Keratinocyte (primary cell): ENCODE results near the gene SVOPL. TPM values are rescaled to one million over a fixed set of nuclear protein-coding genes. Genes with fewer than 3 reads are reported as not detected.

Experiments used
- DNase-seq: peaks from one replicate; pipeline ENCODE4 v3.0.0-alpha.2; 2011; ENCODE audit warnings: low read depth, missing footprints, low spot score
- FAIRE-seq: peaks from 2 replicates; lab custom pipeline; 2011; peaks lifted over from hg19 to GRCh38; lab: Jason Lieb, UNC
- H2AFZ ChIP-seq: 2 replicates; pipeline ENCODE4 v1.6.0; 2012; ENCODE audit warnings: low read length, control low read depth, inconsistent platforms; ENCODE audit not compliant: control insufficient read depth
- H3K27ac ChIP-seq: 2 replicates; pipeline ENCODE4 v1.5.1; 2011; ENCODE audit warnings: low read length; ENCODE audit not compliant: control insufficient read depth, insufficient read depth
- H3K27me3 ChIP-seq: 3 replicates; pipeline ENCODE4 v1.6.0; 2011; ENCODE audit warnings: low read length; ENCODE audit not compliant: control insufficient read depth, insufficient read depth; ENCODE audit errors: extremely low read depth
- H3K36me3 ChIP-seq, 2 experiments: 2 replicates in 1 of 2; 3 replicates in 1 of 2; pipeline ENCODE4 v1.5.1; 2011; ENCODE audit warnings: low read length in 2 of 2, mild to moderate bottlenecking in 1 of 2; ENCODE audit not compliant: control insufficient read depth in 2 of 2, insufficient read depth in 2 of 2; ENCODE audit errors: extremely low read depth in 1 of 2
- H3K4me1 ChIP-seq: 3 replicates; pipeline ENCODE4 v1.5.1; 2011; ENCODE audit warnings: low read length; ENCODE audit not compliant: control insufficient read depth, insufficient read depth; ENCODE audit errors: extremely low read depth
- H3K4me2 ChIP-seq: 3 replicates; pipeline ENCODE4 v1.6.0; 2011; ENCODE audit warnings: low read depth, low read length; ENCODE audit not compliant: control insufficient read depth, insufficient read depth; ENCODE audit errors: extremely low read depth
- H3K4me3 ChIP-seq, 3 experiments: fragments of 200-600 bp in 1 of 3; sonication (generic) in 1 of 3; 2 replicates in 2 of 3; 3 replicates in 1 of 3; pipeline ENCODE4 v1.5.1; 2011 to 2016; ENCODE audit warnings: low read length in 3 of 3, mild to moderate bottlenecking in 3 of 3, control low read depth in 2 of 3, inconsistent platforms in 1 of 3, low read depth in 1 of 3, mixed read lengths in 1 of 3, mixed run types in 1 of 3, moderate library complexity in 1 of 3; ENCODE audit not compliant: control insufficient read depth in 2 of 3, insufficient read depth in 2 of 3; ENCODE audit errors: extremely low read depth in 1 of 3
- H3K79me2 ChIP-seq: 2 replicates; pipeline ENCODE4 v1.6.0; 2012; ENCODE audit warnings: low read length; ENCODE audit not compliant: control insufficient read depth, insufficient read depth
- H3K9ac ChIP-seq: 3 replicates; pipeline ENCODE4 v1.6.0; 2011; ENCODE audit warnings: low read length; ENCODE audit not compliant: control insufficient read depth, insufficient read depth; ENCODE audit errors: extremely low read depth
- H3K9me1 ChIP-seq: 3 replicates; pipeline ENCODE4 v1.6.0; 2011; ENCODE audit warnings: low read length; ENCODE audit not compliant: control insufficient read depth, insufficient read depth; ENCODE audit errors: extremely low read depth
- H3K9me3 ChIP-seq: 2 replicates; pipeline ENCODE4 v1.5.1; 2012; ENCODE audit warnings: low read depth, low read length; ENCODE audit not compliant: control insufficient read depth
- H4K20me1 ChIP-seq: 3 replicates; pipeline ENCODE4 v1.6.0; 2011; ENCODE audit warnings: low read length; ENCODE audit not compliant: control insufficient read depth, insufficient read depth; ENCODE audit errors: extremely low read depth
- EZH2 ChIP-seq: IDR thresholded peaks from one replicate; pipeline ENCODE4 v1.6.1; 2012; ENCODE audit warnings: inconsistent platforms, mild to moderate bottlenecking, low read length, moderate library complexity
- dilution Hi-C: fragments of 300-500 bp; cut with MboI; formaldehyde crosslinking; loops from one replicate; pipeline ENCODE4 v1.7.0; 2020; ENCODE audit warnings: low sequenced_read_pairs; ENCODE audit not compliant: extremely low pct_ligation_motif_present
- polyA plus RNA-seq, 5 experiments: library from polyadenylated mRNA; depleted of rRNA in 3 of 5; stranded (reverse) in 3 of 5; stranded (forward) in 1 of 5; unstranded in 1 of 5; fragments of >200 nt; gene quantifications; 1 replicate in 1 of 5; 2 replicates in 3 of 5; 3 replicates in 1 of 5; pipeline versions ENCODE4 v1.2.1 to v1.2.3, GENCODE V29; 2011 to 2012; ENCODE audit warnings: missing spikeins in 2 of 5, low read depth in 1 of 5, low replicate concordance in 1 of 5
- TF ChIP-seq, protein P1 (sequence below), 3 experiments: IDR thresholded peaks in 1 of 3; conservative IDR thresholded peaks in 1 of 3; optimal IDR thresholded peaks in 1 of 3; 2 replicates in 2 of 3; 3 replicates in 1 of 3; pipeline versions ENCODE3 to v1.5.1; 2011; ENCODE audit warnings: low read length in 3 of 3, mild to moderate bottlenecking in 3 of 3, moderate library complexity in 2 of 3, control low read depth in 1 of 3, inconsistent platforms in 1 of 3; ENCODE audit not compliant: insufficient read depth in 2 of 3; ENCODE audit errors: extremely low read depth in 1 of 3

The SVOPL gene
- polyA plus RNA-seq, 1 donor (not counting 4 experiments of a cell fraction or from before 2014, with no cell fraction given), result not detected

DNA sequence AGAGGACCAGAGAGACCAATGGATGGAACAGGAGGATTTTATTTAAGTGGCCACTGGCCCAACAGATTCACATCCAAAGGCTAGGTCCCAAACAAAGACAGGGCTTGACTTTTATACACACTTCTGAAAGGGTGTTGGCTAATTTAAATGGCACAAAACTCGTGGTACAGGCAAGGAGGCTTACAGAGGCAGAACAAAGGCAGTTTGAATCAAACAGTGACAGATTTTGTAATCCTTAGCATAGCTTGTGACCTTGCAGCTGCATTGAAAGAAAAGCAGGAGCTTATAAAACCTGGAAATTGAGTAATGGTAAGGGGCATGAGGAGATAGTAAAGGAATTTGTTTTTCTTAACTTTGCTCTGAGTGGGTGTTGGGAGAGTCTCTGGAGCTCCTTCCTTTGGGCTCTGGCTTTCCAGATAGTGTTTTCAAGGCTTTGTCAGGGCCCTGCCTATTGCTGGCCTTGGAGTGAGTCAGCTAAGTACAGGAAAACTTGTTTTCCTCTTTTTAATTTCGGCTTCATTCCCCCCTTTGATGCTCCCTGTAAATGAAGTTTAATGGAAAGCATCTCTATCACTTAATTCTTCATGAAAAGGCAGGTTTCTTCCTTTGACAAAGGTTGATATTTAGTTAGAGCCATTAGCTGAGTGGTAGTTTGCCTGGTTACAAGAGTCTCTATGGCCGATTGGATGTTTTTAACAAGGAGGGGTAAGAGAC, 144.2 kb downstream of the SVOPL start:
- Histone ChIP-seq H3K4me1 (no peaks in the 10 kb centered on the region), H3K79me2 (no peaks in the 10 kb centered on the region), H3K9me3 (peaks cover 5% of the 10 kb centered on the region), H3K27me3 (no peaks in the 10 kb centered on the region), H4K20me1 (no peaks in the 10 kb centered on the region), H3K27ac (no peak overlapping the region), H3K4me3 (no peak overlapping the region), H2AFZ (no peak overlapping the region), H3K4me2 (no peak overlapping the region), H3K9ac (no peak overlapping the region), H3K36me3 (peaks cover 8 to 9% of the 10 kb centered on the region in 2 experiments), H3K9me1 (no peaks in the 10 kb centered on the region)
- FAIRE-seq (no peak), DNase-seq (no peak)
- dilution Hi-C loops, result no loop called here
- no peak for TF ChIP-seq EZH2
- TF ChIP-seq, protein P1, sequence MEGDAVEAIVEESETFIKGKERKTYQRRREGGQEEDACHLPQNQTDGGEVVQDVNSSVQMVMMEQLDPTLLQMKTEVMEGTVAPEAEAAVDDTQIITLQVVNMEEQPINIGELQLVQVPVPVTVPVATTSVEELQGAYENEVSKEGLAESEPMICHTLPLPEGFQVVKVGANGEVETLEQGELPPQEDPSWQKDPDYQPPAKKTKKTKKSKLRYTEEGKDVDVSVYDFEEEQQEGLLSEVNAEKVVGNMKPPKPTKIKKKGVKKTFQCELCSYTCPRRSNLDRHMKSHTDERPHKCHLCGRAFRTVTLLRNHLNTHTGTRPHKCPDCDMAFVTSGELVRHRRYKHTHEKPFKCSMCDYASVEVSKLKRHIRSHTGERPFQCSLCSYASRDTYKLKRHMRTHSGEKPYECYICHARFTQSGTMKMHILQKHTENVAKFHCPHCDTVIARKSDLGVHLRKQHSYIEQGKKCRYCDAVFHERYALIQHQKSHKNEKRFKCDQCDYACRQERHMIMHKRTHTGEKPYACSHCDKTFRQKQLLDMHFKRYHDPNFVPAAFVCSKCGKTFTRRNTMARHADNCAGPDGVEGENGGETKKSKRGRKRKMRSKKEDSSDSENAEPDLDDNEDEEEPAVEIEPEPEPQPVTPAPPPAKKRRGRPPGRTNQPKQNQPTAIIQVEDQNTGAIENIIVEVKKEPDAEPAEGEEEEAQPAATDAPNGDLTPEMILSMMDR (optimal IDR thresholded peaks at IDR 0.05 in 1 of 3, IDR thresholded peaks at IDR 0.05 in 1 of 3, conservative IDR thresholded peaks at IDR 0.05 in 1 of 3; ENCODE audit: extremely low read depth in 1 of 3, insufficient read depth in 2 of 3, low read length in 3 of 3), result no peak

- no peak overlapping the region for H2AFZ ChIP-seq
- dilution Hi-C loops, result no loop called here
Measured at GRCh38 chr7:138555684-138556083, 145.5 kb downstream of the SVOPL start.

More at GRCh38 chr7:138555684-138556083, 145.5 kb downstream of the SVOPL start:
- no peak for FAIRE-seq
- peaks cover 8 to 9% of the 10 kb centered on the region in 2 experiments for H3K36me3 ChIP-seq
- no peaks in the 10 kb centered on the region for H3K9me1 ChIP-seq
- no peaks in the 10 kb centered on the region for H3K27me3 ChIP-seq
- H3K27ac ChIP-seq, result no peak overlapping the region
- H3K9me3 ChIP-seq, result peaks cover 5% of the 10 kb centered on the region
- no peak overlapping the region for H3K4me3 ChIP-seq
- H3K9ac ChIP-seq, result no peak overlapping the region
- no peak for DNase-seq
- no peaks in the 10 kb centered on the region for H4K20me1 ChIP-seq
- H3K4me2 ChIP-seq, result no peak overlapping the region
- H3K4me1 ChIP-seq, result no peaks in the 10 kb centered on the region
- TF ChIP-seq EZH2, result no peak
- TF ChIP-seq, protein P1 (optimal IDR thresholded peaks at IDR 0.05 in 1 of 3, IDR thresholded peaks at IDR 0.05 in 1 of 3, conservative IDR thresholded peaks at IDR 0.05 in 1 of 3; ENCODE audit: extremely low read depth in 1 of 3, insufficient read depth in 2 of 3, low read length in 3 of 3), result no peak
- no peaks in the 10 kb centered on the region for H3K79me2 ChIP-seq
